H1 (cell line): ENCODE results near the gene MILR1. TPM values are rescaled to one million over a fixed set of nuclear protein-coding genes. Genes with fewer than 3 reads are reported as not detected.

Source experiments
- CTCF ChIA-PET: fragments of 300-600 bp; sonication (Branson Sonifier 250); formaldehyde crosslinking; loops from one replicate; lab custom pipeline; 2021; ENCODE audit not compliant: partially characterized antibody; lab: Charles Lee
- POLR2A ChIA-PET: fragments of 300-600 bp; sonication (Branson Sonifier 250); formaldehyde crosslinking; loops from one replicate; lab custom pipeline; 2021; ENCODE audit warnings: inconsistent platforms; ENCODE audit not compliant: partially characterized antibody; lab: Charles Lee
- DNase-seq, 2 experiments: peaks; one replicate each; pipeline versions ENCODE4 v3.0.0 to v3.0.0-alpha.2; 2010 to 2022; ENCODE audit warnings: low spot score in 2 of 2, low read depth in 1 of 2, mixed read lengths in 1 of 2
- FAIRE-seq: peaks from 2 replicates; lab custom pipeline; 2011; peaks lifted over from hg19 to GRCh38; lab: Jason Lieb, UNC
- H2AFZ ChIP-seq: 2 replicates; pipeline ENCODE4 v1.8.1; 2012; ENCODE audit warnings: low read length, inconsistent platforms
- H2AK5ac ChIP-seq: 2 replicates; pipeline ENCODE4 v1.6.1; 2013; ENCODE audit warnings: low read depth, low read length
- H2BK120ac ChIP-seq: replicated peaks from 2 replicates; pipeline ENCODE3; 2013; ENCODE audit warnings: low read depth, low read length, inconsistent platforms
- H2BK12ac ChIP-seq: 2 replicates; pipeline ENCODE4 v1.6.1; 2013; ENCODE audit warnings: low read depth, low read length
- H2BK15ac ChIP-seq: 2 replicates; pipeline ENCODE4 v1.6.1; 2013; ENCODE audit warnings: low read length
- H2BK20ac ChIP-seq: 2 replicates; pipeline ENCODE4 v1.6.1; 2013; ENCODE audit warnings: low read length
- H2BK5ac ChIP-seq: 2 replicates; pipeline ENCODE4 v1.6.1; 2013; ENCODE audit warnings: low read depth, low read length
- H3K14ac ChIP-seq: 2 replicates; pipeline ENCODE4 v1.6.1; 2013; ENCODE audit warnings: inconsistent platforms; ENCODE audit not compliant: insufficient read length
- H3K18ac ChIP-seq: 2 replicates; pipeline ENCODE4 v1.6.1; 2013; ENCODE audit warnings: low read length; ENCODE audit errors: extremely low read depth
- H3K23ac ChIP-seq: 2 replicates; pipeline ENCODE4 v1.6.1; 2013; ENCODE audit warnings: inconsistent platforms; ENCODE audit not compliant: insufficient read length
- H3K23me2 ChIP-seq: 2 replicates; pipeline ENCODE4 v1.6.1; 2013; ENCODE audit warnings: low read depth, low read length
- H3K27ac ChIP-seq: 2 replicates; pipeline ENCODE4 v1.6.1; 2011; ENCODE audit warnings: low read depth, low read length, inconsistent platforms
- H3K27me3 ChIP-seq, 4 experiments: replicated peaks in 1 of 4; 1 replicate in 1 of 4; 2 replicates in 3 of 4; pipeline versions ENCODE4 v1.6.1 to v1.8.1; 2011 to 2013; ENCODE audit warnings: low read length in 3 of 4, mild to moderate bottlenecking in 3 of 4, inconsistent platforms in 2 of 4, mixed read lengths in 2 of 4, moderate library complexity in 1 of 4; ENCODE audit not compliant: control insufficient read depth in 3 of 4, insufficient read depth in 3 of 4; ENCODE audit errors: extremely low read depth in 1 of 4
- H3K36me3 ChIP-seq, 4 experiments: 2 replicates each; pipeline versions ENCODE4 v1.6.1 to v1.8.1; 2011 to 2013; ENCODE audit warnings: mild to moderate bottlenecking in 4 of 4, low read length in 3 of 4, moderate library complexity in 2 of 4, control low read depth in 1 of 4, inconsistent platforms in 1 of 4; ENCODE audit not compliant: insufficient read depth in 4 of 4, control insufficient read depth in 2 of 4
- H3K4ac ChIP-seq: replicated peaks from 2 replicates; pipeline ENCODE3; 2013; ENCODE audit warnings: low read length, low read depth, mixed read lengths, inconsistent platforms; ENCODE audit not compliant: insufficient read length
- H3K4me1 ChIP-seq, 4 experiments: replicated peaks in 1 of 4; 1 replicate in 1 of 4; 2 replicates in 3 of 4; pipeline versions ENCODE4 v1.6.1 to v1.8.1; 2011 to 2013; ENCODE audit warnings: low read length in 3 of 4, inconsistent platforms in 2 of 4, mixed read lengths in 1 of 4; ENCODE audit not compliant: insufficient read depth in 4 of 4, control insufficient read depth in 3 of 4
- H3K4me2 ChIP-seq, 2 experiments: 2 replicates each; pipeline versions ENCODE4 v1.6.1 to v1.8.1; 2011 to 2013; ENCODE audit warnings: low read depth in 2 of 2, low read length in 2 of 2, control low read depth in 1 of 2, inconsistent platforms in 1 of 2, mild to moderate bottlenecking in 1 of 2; ENCODE audit not compliant: insufficient read depth in 1 of 2
- H3K4me3 ChIP-seq, 4 experiments: fragments of 200-600, 300-600 bp in 1 of 4; sonication (generic), shearing (Covaris generic), sonication (Bioruptor Twin) in 1 of 4; 2 replicates each; pipeline versions ENCODE4 v1.5.1 to v1.8.1; 2011 to 2016; ENCODE audit warnings: low read length in 4 of 4, low read depth in 3 of 4, control low read depth in 2 of 4, inconsistent platforms in 2 of 4, mild to moderate bottlenecking in 2 of 4, mixed read lengths in 1 of 4, moderate library complexity in 1 of 4; ENCODE audit not compliant: insufficient read depth in 2 of 4; ENCODE audit errors: extremely low read depth in 1 of 4
- H3K56ac ChIP-seq: replicated peaks from 2 replicates; pipeline ENCODE3; 2013; ENCODE audit warnings: low read depth, mild to moderate bottlenecking, mixed read lengths, low read length, inconsistent platforms; ENCODE audit not compliant: insufficient read length
- H3K79me1 ChIP-seq: 2 replicates; pipeline ENCODE4 v1.6.1; 2013; ENCODE audit warnings: low read depth, low read length, control low read depth
- H3K79me2 ChIP-seq, 2 experiments: 2 replicates each; pipeline versions ENCODE4 v1.6.1 to v1.8.1; 2012 to 2013; ENCODE audit warnings: low read length in 2 of 2, mild to moderate bottlenecking in 2 of 2, inconsistent platforms in 1 of 2; ENCODE audit not compliant: insufficient read depth in 2 of 2, control insufficient read depth in 1 of 2
- H3K9ac ChIP-seq, 4 experiments: replicated peaks in 1 of 4; 1 replicate in 1 of 4; 2 replicates in 3 of 4; pipeline versions ENCODE4 v1.6.1 to v1.8.1; 2011 to 2013; ENCODE audit warnings: low read depth in 3 of 4, low read length in 3 of 4, control low read depth in 2 of 4, mild to moderate bottlenecking in 2 of 4, moderate library complexity in 2 of 4, inconsistent platforms in 1 of 4; ENCODE audit errors: extremely low read depth in 1 of 4
- H3K9me3 ChIP-seq, 2 experiments: 2 replicates each; pipeline versions ENCODE4 v1.6.1 to v1.8.1; 2012 to 2013; ENCODE audit warnings: mild to moderate bottlenecking in 2 of 2, moderate library complexity in 2 of 2, control low read depth in 1 of 2, inconsistent platforms in 1 of 2, low read depth in 1 of 2, low read length in 1 of 2, mixed read lengths in 1 of 2; ENCODE audit not compliant: insufficient read depth in 2 of 2
- H4K20me1 ChIP-seq, 2 experiments: replicated peaks in 1 of 2; 2 replicates each; pipeline versions ENCODE3 to v1.8.1; 2011 to 2013; ENCODE audit warnings: inconsistent platforms in 2 of 2, low read length in 2 of 2, mild to moderate bottlenecking in 1 of 2; ENCODE audit not compliant: insufficient read depth in 2 of 2, control insufficient read depth in 1 of 2
- H4K5ac ChIP-seq: 2 replicates; pipeline ENCODE4 v1.6.1; 2013; ENCODE audit warnings: low read length, low read depth, mixed read lengths, inconsistent platforms; ENCODE audit not compliant: insufficient read length
- H4K8ac ChIP-seq: 2 replicates; pipeline ENCODE4 v1.8.0; 2013; ENCODE audit warnings: mild to moderate bottlenecking, moderate library complexity, low read length, inconsistent platforms; ENCODE audit not compliant: insufficient read depth; ENCODE audit errors: extremely low read depth
- H4K91ac ChIP-seq: replicated peaks from 2 replicates; pipeline ENCODE3; 2013; ENCODE audit warnings: low read length, mixed read lengths, inconsistent platforms; ENCODE audit not compliant: insufficient read length
- WGBS, 2 experiments: shearing (Covaris generic) in 1 of 2; methylation state at CpG; one replicate each; pipeline versions ENCODE4 v1.1.6 to v1.1.7; 2013 to 2015; ENCODE audit warnings: low lambda C conversion rate in 2 of 2, mixed read lengths in 2 of 2, inconsistent platforms in 1 of 2, low coverage in 1 of 2, missing lambda C conversion rate in 1 of 2; ENCODE audit not compliant: insufficient replicate concordance in 2 of 2, insufficient coverage in 1 of 2, insufficient read length in 1 of 2; ENCODE audit errors: extremely low coverage in 1 of 2, missing lambda C conversion rate in 1 of 2; 5-methylcytosine and 5-hydroxymethylcytosine counted together
- polyA plus RNA-seq, 7 experiments: library from polyadenylated mRNA; depleted of rRNA in 3 of 7; stranded (reverse) in 5 of 7; unstranded in 2 of 7; fragments of >200 nt in 5 of 7; fragments of 200-250 nt in 2 of 7; gene quantifications; 1 replicate in 5 of 7; 2 replicates in 1 of 7; 4 replicates in 1 of 7; pipeline versions ENCODE4 v1.2.1 to v1.2.3, GENCODE V29; 2011 to 2013; ENCODE audit warnings: missing spikeins in 2 of 7, mixed read lengths in 2 of 7
- total RNA-seq: library from RNA; stranded (reverse); fragmentation: NEBNext Ultra II Directional; extraction: Animal tissue kit (Norgen Biotek cat#: 25700); gene quantifications from 2 replicates; pipeline ENCODE4 v1.2.1, GENCODE V29; 2021

MILR1 gene
- total and polyA plus RNA-seq, 2 of the 8 experiments (the other 6 are each of a cell fraction or from before 2014, with no cell fraction given) = not detected

- Histone ChIP-seq H2BK120ac (no peak overlapping the region), H4K8ac (no peak overlapping the region; the same call in 1 of the 2 replicates), H4K91ac (no peak overlapping the region), H3K23me2 (peaks cover 4% of the 10 kb centered on the region; the same call in 1 of the 2 replicates), H2AK5ac (no peak overlapping the region), H3K79me2 (peaks cover 25 to 70% of the 10 kb centered on the region in 2 experiments), H4K5ac (no peak overlapping the region), H4K20me1 (peaks cover 16 to 27% of the 10 kb centered on the region in 2 experiments), H3K9ac (no peak overlapping the region), H2BK5ac (no peak overlapping the region), H2BK20ac (no peak overlapping the region), H3K36me3 (peaks cover 47 to 74% (median 55%) of the 10 kb centered on the region in 4 experiments), H3K14ac (no peak overlapping the region), H3K4me1 (peaks cover 0 to 7% (median 3%) of the 10 kb centered on the region in 4 experiments; a peak in 5 of 7 replicates), H3K4ac (no peak overlapping the region), H3K27me3 (no peaks in the 10 kb centered on the region), H3K56ac (no peak overlapping the region), H3K9me3 (no peaks in the 10 kb centered on the region), H3K79me1 (no peaks in the 10 kb centered on the region; the same call in 1 of the 2 replicates), H3K27ac (no peak overlapping the region), H2BK12ac (no peak overlapping the region), H3K4me2 (no peak overlapping the region), H3K23ac (no peak overlapping the region), H2BK15ac (no peak overlapping the region), H3K4me3 (no peak overlapping the region), H3K18ac (no peak overlapping the region), H2AFZ (no peak overlapping the region)
- 94% methylated on average over 2 of the region's 2 CpGs; no CpG with 5 or more reads in 1 of the 2 experiments for WGBS, 2 experiments
- FAIRE-seq (no peak), DNase-seq (no peak)
- ChIA-PET POLR2A (interaction anchor here (0.6 to 7.2 kb wide), 11 partner anchors 8 to 357 kb away, joined by 3 to 320 read pairs (median 4); partner anchors contain the start of gene POLG2), CTCF (interaction anchor here (0.6 to 2.2 kb wide), 4 partner anchors 11 to 699 kb away, joined by 3 to 8 read pairs (median 4); no protein-coding TSS in a partner anchor)
These were observed 53.9 kb downstream of the MILR1 start for GRCh38 chr17:64502809-64503208.
